ENCODE data around the gene MACROD2.

- TF ChIP-seq SIN3A (IDR thresholded peaks at IDR 0.05; ENCODE audit: borderline replicate concordance, insufficient read depth, low read length) (no peak), POLR2AphosphoS5 (IDR thresholded peaks at IDR 0.05; ENCODE audit: low read depth, low read length) (no peak)
- TF ChIP-seq, protein P1, sequence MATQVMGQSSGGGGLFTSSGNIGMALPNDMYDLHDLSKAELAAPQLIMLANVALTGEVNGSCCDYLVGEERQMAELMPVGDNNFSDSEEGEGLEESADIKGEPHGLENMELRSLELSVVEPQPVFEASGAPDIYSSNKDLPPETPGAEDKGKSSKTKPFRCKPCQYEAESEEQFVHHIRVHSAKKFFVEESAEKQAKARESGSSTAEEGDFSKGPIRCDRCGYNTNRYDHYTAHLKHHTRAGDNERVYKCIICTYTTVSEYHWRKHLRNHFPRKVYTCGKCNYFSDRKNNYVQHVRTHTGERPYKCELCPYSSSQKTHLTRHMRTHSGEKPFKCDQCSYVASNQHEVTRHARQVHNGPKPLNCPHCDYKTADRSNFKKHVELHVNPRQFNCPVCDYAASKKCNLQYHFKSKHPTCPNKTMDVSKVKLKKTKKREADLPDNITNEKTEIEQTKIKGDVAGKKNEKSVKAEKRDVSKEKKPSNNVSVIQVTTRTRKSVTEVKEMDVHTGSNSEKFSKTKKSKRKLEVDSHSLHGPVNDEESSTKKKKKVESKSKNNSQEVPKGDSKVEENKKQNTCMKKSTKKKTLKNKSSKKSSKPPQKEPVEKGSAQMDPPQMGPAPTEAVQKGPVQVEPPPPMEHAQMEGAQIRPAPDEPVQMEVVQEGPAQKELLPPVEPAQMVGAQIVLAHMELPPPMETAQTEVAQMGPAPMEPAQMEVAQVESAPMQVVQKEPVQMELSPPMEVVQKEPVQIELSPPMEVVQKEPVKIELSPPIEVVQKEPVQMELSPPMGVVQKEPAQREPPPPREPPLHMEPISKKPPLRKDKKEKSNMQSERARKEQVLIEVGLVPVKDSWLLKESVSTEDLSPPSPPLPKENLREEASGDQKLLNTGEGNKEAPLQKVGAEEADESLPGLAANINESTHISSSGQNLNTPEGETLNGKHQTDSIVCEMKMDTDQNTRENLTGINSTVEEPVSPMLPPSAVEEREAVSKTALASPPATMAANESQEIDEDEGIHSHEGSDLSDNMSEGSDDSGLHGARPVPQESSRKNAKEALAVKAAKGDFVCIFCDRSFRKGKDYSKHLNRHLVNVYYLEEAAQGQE (IDR thresholded peaks at IDR 0.05; ENCODE audit: insufficient read depth in 1 of 2, low read depth in 2 of 2, low read length in 2 of 2) = no peak
Measured at GRCh38 chr20:14947946-14948345, 952.6 kb downstream of the MACROD2 start.
